WERI-Rb-1 (cell line): ENCODE measurements around the gene RET.

ENCODE experiments used
- DNase-seq: peaks from one replicate; pipeline ENCODE4 v3.0.0-alpha.2; 2020
- H3K27ac ChIP-seq: fragments of 250-450 bp; sonication (Bioruptor Pico); 2 replicates; pipeline ENCODE4 v1.5.1; 2020; ENCODE audit warnings: mild to moderate bottlenecking, moderate library complexity
- H3K27me3 ChIP-seq: fragments of 250-450 bp; sonication (Bioruptor Pico); 2 replicates; pipeline ENCODE4 v1.5.1; 2021; ENCODE audit warnings: mild to moderate bottlenecking, low read depth, moderate library complexity; ENCODE audit not compliant: insufficient read depth, severe bottlenecking
- H3K36me3 ChIP-seq: fragments of 250-450 bp; sonication (Bioruptor Pico); 2 replicates; pipeline ENCODE4 v1.5.1; 2020; ENCODE audit warnings: mild to moderate bottlenecking, moderate library complexity
- H3K4me3 ChIP-seq: 2 replicates; pipeline ENCODE4 v1.5.1; 2011; ENCODE audit warnings: low read depth, mild to moderate bottlenecking, control low read depth, low read length
- H3K9me3 ChIP-seq: fragments of 250-450 bp; sonication (Bioruptor Pico); 2 replicates; pipeline ENCODE4 v1.5.1; 2021; ENCODE audit warnings: mild to moderate bottlenecking, moderate library complexity; ENCODE audit not compliant: severe bottlenecking
- CTCF ChIP-seq: IDR thresholded peaks from 2 replicates; pipeline ENCODE4 v1.5.1; 2011; ENCODE audit warnings: low read depth, mild to moderate bottlenecking, control low read depth, inconsistent platforms, low read length

The RET gene

GRCh38 chr10:43166207-43166879 is 89.5 kb downstream of the RET start:
- TF ChIP-seq CTCF: no peak
- Histone ChIP-seq H3K9me3 (no peaks in the 10 kb centered on the region), H3K27me3 (no peaks in the 10 kb centered on the region), H3K36me3 (no peaks in the 10 kb centered on the region), H3K4me3 (no peak overlapping the region), H3K27ac (no peak overlapping the region)
- no peak for DNase-seq

GRCh38 chr10:43166880-43167497 is 90.1 kb downstream of the RET start:
- TF ChIP-seq CTCF: no peak
- no peak overlapping the region for H3K27ac ChIP-seq
- no peak overlapping the region for H3K4me3 ChIP-seq
- H3K36me3 ChIP-seq: no peaks in the 10 kb centered on the region
- DNase-seq: no peak
- no peaks in the 10 kb centered on the region for H3K27me3 ChIP-seq
- H3K9me3 ChIP-seq: no peaks in the 10 kb centered on the region

DNA sequence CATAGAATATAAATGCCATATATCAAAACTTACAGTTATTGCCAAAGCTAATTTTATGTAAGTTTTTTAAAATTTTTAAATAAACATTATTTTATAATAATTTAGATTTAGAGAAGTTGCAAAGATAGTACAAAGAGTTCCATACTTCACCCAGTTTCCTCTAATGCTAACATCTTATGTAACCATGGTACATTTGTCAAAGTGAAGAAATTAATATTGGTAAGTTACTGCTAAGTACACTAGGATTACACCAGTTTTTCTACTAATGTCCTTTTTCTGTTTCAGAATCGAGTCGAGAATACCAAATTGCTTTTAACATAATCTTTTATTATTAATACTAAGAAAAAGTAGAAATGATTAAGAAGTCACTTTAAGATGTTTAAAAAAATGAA is 90.6 kb downstream of the RET start:
- DNase-seq: no peak
- no peaks in the 10 kb centered on the region for H3K36me3 ChIP-seq
- H3K27ac ChIP-seq: no peak overlapping the region
- no peaks in the 10 kb centered on the region for H3K27me3 ChIP-seq
- no peak for TF ChIP-seq CTCF
- no peaks in the 10 kb centered on the region for H3K9me3 ChIP-seq
- no peak overlapping the region for H3K4me3 ChIP-seq

DNA sequence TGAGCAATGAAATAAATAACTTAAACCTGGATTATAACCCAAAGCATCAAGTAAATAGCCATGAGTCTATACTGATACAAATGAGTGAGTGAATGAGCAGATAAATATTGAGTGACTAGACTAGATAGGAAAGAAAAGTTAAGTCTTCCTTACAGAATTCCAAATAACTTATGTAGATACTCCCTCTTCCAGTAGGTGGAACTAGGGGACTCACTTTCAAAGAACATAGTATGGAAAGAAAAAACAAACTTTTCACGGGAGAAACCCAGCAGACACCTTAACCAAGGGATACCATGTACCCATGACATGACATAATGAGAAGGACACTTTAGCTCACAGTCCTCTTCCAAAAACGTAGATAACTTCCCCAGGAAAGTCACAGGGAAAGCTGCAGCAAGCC is 93.6 kb downstream of the RET start:
- no peak overlapping the region for H3K27ac ChIP-seq
- H3K4me3 ChIP-seq: no peak overlapping the region
- no peaks in the 10 kb centered on the region for H3K36me3 ChIP-seq
- H3K9me3 ChIP-seq: no peaks in the 10 kb centered on the region
- H3K27me3 ChIP-seq: no peaks in the 10 kb centered on the region
- TF ChIP-seq CTCF: no peak
- DNase-seq: no peak

GRCh38 chr10:43172645-43173044 is 95.8 kb downstream of the RET start:
- Histone ChIP-seq H3K9me3 (no peaks in the 10 kb centered on the region), H3K27me3 (no peaks in the 10 kb centered on the region), H3K36me3 (peaks cover 9% of the 10 kb centered on the region), H3K4me3 (no peak overlapping the region), H3K27ac (no peak overlapping the region)
- no peak for TF ChIP-seq CTCF
- DNase-seq: no peak

DNA sequence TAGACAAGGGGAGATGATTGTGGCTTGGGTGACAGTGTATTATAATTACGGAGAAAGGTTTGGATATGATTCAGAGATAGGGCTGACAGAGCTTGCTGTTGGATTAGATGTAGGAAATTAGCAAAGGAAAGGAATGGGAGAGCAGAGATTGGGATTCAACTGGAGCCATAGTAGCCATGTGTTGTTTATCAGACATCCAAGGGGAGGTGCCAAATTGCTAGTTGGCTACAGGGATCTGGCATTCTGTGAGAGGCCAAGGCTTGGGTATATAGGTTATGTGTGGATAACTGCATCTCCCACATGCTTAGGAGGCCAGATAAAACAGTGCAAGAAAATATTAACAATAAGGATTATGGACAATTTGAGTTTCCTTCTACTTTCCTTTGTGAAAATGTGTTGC is 96.3 kb downstream of the RET start:
- Histone ChIP-seq H3K4me3 (no peak overlapping the region), H3K27ac (no peak overlapping the region), H3K9me3 (no peaks in the 10 kb centered on the region), H3K36me3 (peaks cover 12% of the 10 kb centered on the region), H3K27me3 (no peaks in the 10 kb centered on the region)
- DNase-seq: no peak
- TF ChIP-seq CTCF: no peak
